NT2/D1 (cell line): ENCODE data around the gene KDM4E.
A peak's percentile ranks its signal among the peaks of the same experiment; 100 is the strongest.

Experiments used
- DNase-seq: peaks from one replicate; pipeline ENCODE4 v3.0.0-alpha.2; 2011; ENCODE audit warnings: low read depth, low spot score
- H3K27me3 ChIP-seq: 2 replicates; pipeline ENCODE4 v1.6.0; 2011; ENCODE audit warnings: mild to moderate bottlenecking; ENCODE audit not compliant: insufficient read length, insufficient read depth
- H3K36me3 ChIP-seq: 2 replicates; pipeline ENCODE4 v1.6.1; 2011; ENCODE audit warnings: mild to moderate bottlenecking, low read length, mixed read lengths; ENCODE audit not compliant: insufficient read depth, insufficient read length
- H3K4me1 ChIP-seq: 2 replicates; pipeline ENCODE4 v1.5.1; 2011; ENCODE audit not compliant: insufficient read depth, insufficient read length
- H3K4me3 ChIP-seq: 2 replicates; pipeline ENCODE4 v1.5.1; 2011; ENCODE audit warnings: low read depth; ENCODE audit not compliant: insufficient read length
- H3K9ac ChIP-seq: 2 replicates; pipeline ENCODE4 v1.6.0; 2011; ENCODE audit warnings: low read depth; ENCODE audit not compliant: insufficient read length
- H3K9me3 ChIP-seq: 2 replicates; pipeline ENCODE4 v1.5.1; 2011; ENCODE audit warnings: mild to moderate bottlenecking, low read length; ENCODE audit not compliant: insufficient read depth
- SUZ12 ChIP-seq: IDR thresholded peaks from 2 replicates; pipeline ENCODE4 v1.6.1; 2011; ENCODE audit not compliant: insufficient read length, insufficient read depth; ENCODE audit errors: extremely low read depth
- YY1 ChIP-seq: IDR thresholded peaks from 2 replicates; pipeline ENCODE4 v1.6.1; 2011; ENCODE audit not compliant: insufficient read length, insufficient read depth
- ZNF274 ChIP-seq: IDR thresholded peaks from 2 replicates; pipeline ENCODE4 v1.6.1; 2011; ENCODE audit warnings: mild to moderate bottlenecking, low read depth, low read length

The KDM4E gene

GRCh38 chr11:95066716-95067038, 41.6 kb downstream of the KDM4E start, which contains the start of gene SRSF8:
TSS of gene SRSF8 (plus strand) at chr11:95066919. CDS start at chr11:95067227, 308 bp downstream.
- Histone ChIP-seq H3K27me3 (no peaks in the 10 kb centered on the region), H3K4me1 (no peaks in the 10 kb centered on the region), H3K4me3 (peak within 1 kb of the TSS; percentile 87), H3K9ac (peak within 1 kb of the TSS; percentile 93), H3K9me3 (no peaks in the 10 kb centered on the region), H3K36me3 (no peaks in the 10 kb centered on the region)
- DNase-seq = no peak
- TF ChIP-seq ZNF274 (no peak), YY1 (no peak), SUZ12 (no peak)

GRCh38 chr11:95067039-95067840, 42.2 kb downstream of the KDM4E start:
- peak overlapping the region; percentile 93 for H3K9ac ChIP-seq
- H3K27me3 ChIP-seq = no peaks in the 10 kb centered on the region
- peak; percentile 48 for DNase-seq
- TF ChIP-seq SUZ12 = no peak
- TF ChIP-seq YY1 = no peak
- TF ChIP-seq ZNF274 = no peak
- peak overlapping the region; percentile 87 for H3K4me3 ChIP-seq
- H3K9me3 ChIP-seq = no peaks in the 10 kb centered on the region
- H3K36me3 ChIP-seq = no peaks in the 10 kb centered on the region
- no peaks in the 10 kb centered on the region for H3K4me1 ChIP-seq

- Histone ChIP-seq H3K36me3 (no peaks in the 10 kb centered on the region), H3K4me3 (peak overlapping the region; percentile 87), H3K27me3 (no peaks in the 10 kb centered on the region), H3K4me1 (no peaks in the 10 kb centered on the region), H3K9me3 (no peaks in the 10 kb centered on the region), H3K9ac (peak overlapping the region; percentile 93)
- DNase-seq = peak; percentile 42
- no peak for TF ChIP-seq YY1
- TF ChIP-seq ZNF274 = no peak
- no peak for TF ChIP-seq SUZ12
Observed at GRCh38 chr11:95067841-95068219, 42.8 kb downstream of the KDM4E start.

GRCh38 chr11:95068549-95068948, 43.5 kb downstream of the KDM4E start:
- no peak for TF ChIP-seq YY1
- Histone ChIP-seq H3K4me1 (no peaks in the 10 kb centered on the region), H3K27me3 (no peaks in the 10 kb centered on the region), H3K9ac (peak overlapping the region; percentile 39), H3K9me3 (no peaks in the 10 kb centered on the region), H3K4me3 (peak overlapping the region; percentile 87), H3K36me3 (no peaks in the 10 kb centered on the region)
- peak; percentile 20 for DNase-seq

- no peak for TF ChIP-seq YY1
- TF ChIP-seq SUZ12 = no peak
- TF ChIP-seq ZNF274 = no peak
Observed at GRCh38 chr11:95070471-95070870, 45.4 kb downstream of the KDM4E start.

GRCh38 chr11:95072948-95073347, 47.9 kb downstream of the KDM4E start:
- H3K4me3 ChIP-seq = no peak overlapping the region
- no peaks in the 10 kb centered on the region for H3K4me1 ChIP-seq
- H3K36me3 ChIP-seq = no peaks in the 10 kb centered on the region
- H3K27me3 ChIP-seq = no peaks in the 10 kb centered on the region
- H3K9ac ChIP-seq = no peak overlapping the region
- H3K9me3 ChIP-seq = no peaks in the 10 kb centered on the region
- DNase-seq = no peak
- TF ChIP-seq YY1 = no peak

More at GRCh38 chr11:95070471-95070870, 45.4 kb downstream of the KDM4E start:
- Histone ChIP-seq H3K9ac (no peak overlapping the region), H3K4me3 (no peak overlapping the region), H3K36me3 (no peaks in the 10 kb centered on the region), H3K27me3 (no peaks in the 10 kb centered on the region), H3K4me1 (no peaks in the 10 kb centered on the region), H3K9me3 (no peaks in the 10 kb centered on the region)
- DNase-seq = no peak

GRCh38 chr11:95074792-95075563, 49.9 kb downstream of the KDM4E start:
- no peak overlapping the region for H3K9ac ChIP-seq
- H3K27me3 ChIP-seq = no peaks in the 10 kb centered on the region
- no peak overlapping the region for H3K4me3 ChIP-seq
- DNase-seq = no peak
- H3K4me1 ChIP-seq = no peaks in the 10 kb centered on the region
- TF ChIP-seq ZNF274 = no peak
- TF ChIP-seq YY1 = no peak
- no peak for TF ChIP-seq SUZ12
- H3K9me3 ChIP-seq = no peaks in the 10 kb centered on the region
- H3K36me3 ChIP-seq = no peaks in the 10 kb centered on the region
